ENCODE data around the gene INMT. TPM values are rescaled to one million over a fixed set of nuclear protein-coding genes. Genes with fewer than 3 reads are reported as not detected.

Gene INMT
- total RNA-seq, 1 donor from 2014 or later: under 0.01 TPM

GRCh38 chr7:30727061-30727945 lies 24.6 kb upstream of the INMT start:
- DNase-seq (ENCODE audit: low read depth in 2 of 2): no peak

GRCh38 chr7:30728591-30729100 lies 23.3 kb upstream of the INMT start:
- no peak for DNase-seq (ENCODE audit: low read depth in 2 of 2)

- DNase-seq (ENCODE audit: low read depth in 2 of 2): no peak
Measured at GRCh38 chr7:30729642-30730041, 22.3 kb upstream of the INMT start.

GRCh38 chr7:30730097-30730496 lies 21.8 kb upstream of the INMT start:
- no peak for DNase-seq (ENCODE audit: low read depth in 2 of 2)

GRCh38 chr7:30730996-30731395 lies 20.9 kb upstream of the INMT start:
- no peak for DNase-seq (ENCODE audit: low read depth in 2 of 2)

GRCh38 chr7:30731581-30731980 lies 20.4 kb upstream of the INMT start:
- DNase-seq (ENCODE audit: low read depth in 2 of 2): no peak

- DNase-seq (ENCODE audit: low read depth in 2 of 2): no peak
Measured at GRCh38 chr7:30732606-30733005, 19.3 kb upstream of the INMT start.

- no peak for DNase-seq (ENCODE audit: low read depth in 2 of 2)
Measured at GRCh38 chr7:30733216-30733615, 18.7 kb upstream of the INMT start.

- no peak for DNase-seq (ENCODE audit: low read depth in 2 of 2)
Measured at GRCh38 chr7:30733691-30734090, 18.2 kb upstream of the INMT start.

GRCh38 chr7:30734497-30734896 lies 17.4 kb upstream of the INMT start:
- no peak for DNase-seq (ENCODE audit: low read depth in 2 of 2)

GRCh38 chr7:30735631-30736030 lies 16.3 kb upstream of the INMT start:
- DNase-seq (ENCODE audit: low read depth in 2 of 2): no peak

- no peak for DNase-seq (ENCODE audit: low read depth in 2 of 2)
Measured at GRCh38 chr7:30736291-30736690, 15.6 kb upstream of the INMT start.

- no peak for DNase-seq (ENCODE audit: low read depth in 2 of 2)
Measured at GRCh38 chr7:30738026-30738915, 13.7 kb upstream of the INMT start.

- DNase-seq (ENCODE audit: low read depth in 2 of 2): no peak
Measured at GRCh38 chr7:30739691-30740090, 12.2 kb upstream of the INMT start.

- DNase-seq (ENCODE audit: low read depth in 2 of 2): peak; percentile 20 to 52
Measured at GRCh38 chr7:30740417-30741181, 11.3 kb upstream of the INMT start.

GRCh38 chr7:30741289-30741688 lies 10.6 kb upstream of the INMT start:
- no peak for DNase-seq (ENCODE audit: low read depth in 2 of 2)

GRCh38 chr7:30743371-30744074 lies 8.4 kb upstream of the INMT start:
- no peak for DNase-seq (ENCODE audit: low read depth in 2 of 2)

GRCh38 chr7:30744075-30744417 lies 7.9 kb upstream of the INMT start:
- DNase-seq (ENCODE audit: low read depth in 2 of 2): no peak

- no peak for DNase-seq (ENCODE audit: low read depth in 2 of 2)
Measured at GRCh38 chr7:30745261-30745941, 6.5 kb upstream of the INMT start.

- DNase-seq (ENCODE audit: low read depth in 2 of 2): no peak
Measured at GRCh38 chr7:30750010-30750409, 1.9 kb upstream of the INMT start.
